Thyroid gland (tissue), 4 donors: ENCODE results near the gene BTBD16. TPM values are rescaled to one million over a fixed set of nuclear protein-coding genes. Genes with fewer than 3 reads are reported as not detected.

ENCODE experiments used
- DNase-seq, 2 donors: peaks; one replicate each; pipeline ENCODE4 v3.0.0-alpha.2; 2019
- H3K27ac ChIP-seq, 3 donors: fragments of 200-600 bp; sonication (generic); 1 replicate in 2 of 3; 2 replicates in 1 of 3; pipeline ENCODE4 v1.5.1; 2016 to 2019; ENCODE audit warnings: mild to moderate bottlenecking in 1 of 3, moderate library complexity in 1 of 3
- H3K27me3 ChIP-seq: fragments of 200-600 bp; sonication (generic); one replicate; pipeline ENCODE4 v1.5.1; 2019
- H3K36me3 ChIP-seq, 2 donors: fragments of 200-600 bp; sonication (generic); one replicate each; pipeline ENCODE4 v1.5.1; 2016 to 2019
- H3K4me1 ChIP-seq, 2 donors: fragments of 200-600 bp; sonication (generic); one replicate each; pipeline ENCODE4 v1.5.1; 2017 to 2019
- H3K4me3 ChIP-seq, 3 donors: fragments of 200-600 bp; sonication (generic); replicated peaks in 1 of 3; 1 replicate in 2 of 3; 2 replicates in 1 of 3; pipeline ENCODE4 v1.5.1; 2016; ENCODE audit warnings: mild to moderate bottlenecking in 1 of 3
- H3K9me3 ChIP-seq: fragments of 200-600 bp; sonication (generic); one replicate; pipeline ENCODE4 v1.5.1; 2017
- CTCF ChIP-seq, 6 experiments: fragments of 200-600 bp in 3 of 6; fragments of 450-650 bp in 3 of 6; sonication (generic) in 3 of 6; IDR thresholded peaks; one replicate each; pipeline ENCODE4 v1.5.1; 2016 to 2019; ENCODE audit warnings: antibody characterized with exemption in 6 of 6, mild to moderate bottlenecking in 2 of 6, inconsistent platforms in 1 of 6, moderate library complexity in 1 of 6
- POLR2A ChIP-seq, 2 donors: fragments of 450-650 bp; IDR thresholded peaks; one replicate each; pipeline ENCODE4 v1.6.1; 2017; ENCODE audit warnings: antibody characterized with exemption in 2 of 2, mild to moderate bottlenecking in 2 of 2, moderate library complexity in 1 of 2
- WGBS, 2 donors: methylation state at CpG; one replicate each; pipeline ENCODE4 v1.1.5; 2017; 5-methylcytosine and 5-hydroxymethylcytosine counted together
- intact Hi-C: fragments of 100-400 bp; cut with DNase I; formaldehyde crosslinking; loops from one replicate; pipeline ENCODE4 v1.15.1; 2023
- total RNA-seq, 4 donors: library from RNA; depleted of rRNA; stranded (reverse); fragments of >200 nt; gene quantifications; one replicate each; pipeline ENCODE4 v1.2.3, GENCODE V29; 2016

Gene BTBD16
- total RNA-seq, 4 donors from 2014 or later, result 0.11 TPM; not detected in 3

- TF ChIP-seq CTCF (IDR thresholded peaks at IDR 0.05) (no peak), POLR2A (IDR thresholded peaks at IDR 0.05) (no peak)
- no peak overlapping the region for H3K4me3 ChIP-seq
- no peaks in the 10 kb centered on the region for H3K36me3 ChIP-seq
- no peak for DNase-seq
- WGBS, 2 donors, result 96 to 97% methylated on average over 5 of the region's 5 CpGs
- H3K27me3 ChIP-seq, result no peaks in the 10 kb centered on the region
- H3K4me1 ChIP-seq, result peaks cover 8 to 17% of the 10 kb centered on the region in 2 donors
- no peaks in the 10 kb centered on the region for H3K9me3 ChIP-seq
- intact Hi-C loops, result no loop called here
- no peak overlapping the region for H3K27ac ChIP-seq
Observed at GRCh38 chr10:122379041-122379440, 107.9 kb downstream of the BTBD16 start.

GRCh38 chr10:122379537-122379936 lies 108.4 kb downstream of the BTBD16 start:
- Histone ChIP-seq H3K4me3 (no peak overlapping the region), H3K27me3 (no peaks in the 10 kb centered on the region), H3K9me3 (no peaks in the 10 kb centered on the region), H3K27ac (no peak overlapping the region), H3K36me3 (no peaks in the 10 kb centered on the region), H3K4me1 (peaks cover 8 to 17% of the 10 kb centered on the region in 2 donors)
- no peak for DNase-seq
- intact Hi-C loops, result no loop called here
- no peak for TF ChIP-seq POLR2A (IDR thresholded peaks at IDR 0.05)
- TF ChIP-seq CTCF (IDR thresholded peaks at IDR 0.05), result no peak
- 96% methylated on average over 2 of the region's 2 CpGs for WGBS, 2 donors

- H3K4me1 ChIP-seq, result peaks cover 7 to 17% of the 10 kb centered on the region in 2 donors
- no peak for TF ChIP-seq POLR2A (IDR thresholded peaks at IDR 0.05)
- TF ChIP-seq CTCF (IDR thresholded peaks at IDR 0.05), result no peak
- intact Hi-C loops, result loop anchor here (5.0 kb wide), 1 partner anchor 42 kb away; no protein-coding TSS in a partner anchor
- no peak for DNase-seq
- H3K27me3 ChIP-seq, result no peaks in the 10 kb centered on the region
- H3K4me3 ChIP-seq, result no peak overlapping the region
- H3K9me3 ChIP-seq, result no peaks in the 10 kb centered on the region
- H3K27ac ChIP-seq, result no peak overlapping the region
- H3K36me3 ChIP-seq, result no peaks in the 10 kb centered on the region
- WGBS, 2 donors, result 86 to 95% methylated on average over 4 of the region's 4 CpGs
Observed at GRCh38 chr10:122380703-122381102, 109.6 kb downstream of the BTBD16 start.

GRCh38 chr10:122381680-122382079 lies 110.6 kb downstream of the BTBD16 start:
- TF ChIP-seq CTCF (IDR thresholded peaks at IDR 0.05) (no peak), POLR2A (IDR thresholded peaks at IDR 0.05) (no peak)
- Histone ChIP-seq H3K27ac (no peak overlapping the region), H3K9me3 (no peaks in the 10 kb centered on the region), H3K4me1 (peaks cover 2 to 17% of the 10 kb centered on the region in 2 donors), H3K27me3 (no peaks in the 10 kb centered on the region), H3K4me3 (no peak overlapping the region), H3K36me3 (no peaks in the 10 kb centered on the region)
- WGBS, 2 donors, result 83 to 95% methylated on average over 2 of the region's 2 CpGs
- intact Hi-C loops, result loop anchor here (5.0 kb wide), 1 partner anchor 41 kb away; no protein-coding TSS in a partner anchor
- no peak for DNase-seq

GRCh38 chr10:122386514-122386913 lies 115.4 kb downstream of the BTBD16 start:
- intact Hi-C loops, result no loop called here

More at GRCh38 chr10:122386514-122386913, 115.4 kb downstream of the BTBD16 start:
- Histone ChIP-seq H3K4me1 (no peaks in the 10 kb centered on the region), H3K4me3 (no peak overlapping the region), H3K9me3 (no peaks in the 10 kb centered on the region), H3K27ac (no peak overlapping the region), H3K36me3 (no peaks in the 10 kb centered on the region), H3K27me3 (no peaks in the 10 kb centered on the region)
- 45 to 69% methylated on average over 2 of the region's 2 CpGs for WGBS, 2 donors
- no peak for DNase-seq
- TF ChIP-seq POLR2A (IDR thresholded peaks at IDR 0.05) (no peak), CTCF (IDR thresholded peaks at IDR 0.05) (no peak)
